GM21737 (cell line): ENCODE data around the gene SLC35A4.
"Not testable (repeated sequence)": the region's sequence is repeated elsewhere in the genome, so short reads cannot be mapped to it uniquely, and the experiment has no call there.

Experiments
- ATAC-seq: cut with Tn5 transposase; IDR thresholded peaks from one replicate; pipeline ENCODE4 v1.9.1; 2021; ENCODE audit warnings: mild to moderate bottlenecking, moderate library complexity; ENCODE audit not compliant: unreplicated experiment

Gene SLC35A4

DNA sequence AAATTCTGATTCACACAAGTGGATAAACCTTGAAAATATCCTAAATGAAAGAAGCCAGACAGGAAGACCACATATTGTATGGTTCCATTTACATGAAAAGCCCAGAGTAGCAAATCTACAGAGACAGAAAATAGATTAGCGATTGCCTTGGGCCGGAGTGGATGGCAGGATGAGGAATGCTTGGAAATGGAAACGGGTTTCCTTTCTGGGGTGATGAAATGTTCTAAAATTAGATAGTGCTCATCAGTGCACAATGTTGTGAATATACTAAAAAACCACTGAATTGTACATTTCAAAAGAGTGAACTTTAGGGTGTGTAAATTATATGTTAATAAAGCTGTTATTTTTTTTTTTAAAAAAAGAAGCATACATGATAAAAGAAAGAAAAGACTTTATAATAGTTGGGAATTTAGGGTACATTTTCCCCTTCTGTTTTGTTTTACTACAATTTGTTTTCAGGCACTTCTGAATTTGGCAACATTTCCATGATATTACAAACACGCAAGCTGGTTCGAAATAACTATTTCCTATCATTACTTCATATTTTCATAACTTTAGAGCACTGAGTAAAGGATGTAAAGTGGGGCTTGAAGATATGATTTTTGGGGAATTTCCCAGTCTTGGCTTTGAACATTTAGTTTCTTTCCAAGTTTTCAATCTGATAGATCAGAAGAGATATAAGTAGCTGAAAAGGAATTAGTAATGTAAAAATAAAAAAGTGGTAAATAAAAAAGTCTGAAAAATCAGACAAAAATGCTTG lies 23.9 kb downstream of the SLC35A4 start:
- ATAC-seq = no peak

- ATAC-seq = no peak
Observed at GRCh38 chr5:140590861-140591260, 26.2 kb downstream of the SLC35A4 start.

- no peak for ATAC-seq
Observed at GRCh38 chr5:140591747-140592372, 27.2 kb downstream of the SLC35A4 start.

GRCh38 chr5:140593070-140593469 lies 28.4 kb downstream of the SLC35A4 start:
- not testable (repeated sequence) for ATAC-seq

- no peak for ATAC-seq
Observed at GRCh38 chr5:140594169-140594568, 29.5 kb downstream of the SLC35A4 start.

- no peak for ATAC-seq
Observed at GRCh38 chr5:140595538-140596300, 31.1 kb downstream of the SLC35A4 start.

- no peak for ATAC-seq
Observed at GRCh38 chr5:140596321-140596741, 31.7 kb downstream of the SLC35A4 start.

DNA sequence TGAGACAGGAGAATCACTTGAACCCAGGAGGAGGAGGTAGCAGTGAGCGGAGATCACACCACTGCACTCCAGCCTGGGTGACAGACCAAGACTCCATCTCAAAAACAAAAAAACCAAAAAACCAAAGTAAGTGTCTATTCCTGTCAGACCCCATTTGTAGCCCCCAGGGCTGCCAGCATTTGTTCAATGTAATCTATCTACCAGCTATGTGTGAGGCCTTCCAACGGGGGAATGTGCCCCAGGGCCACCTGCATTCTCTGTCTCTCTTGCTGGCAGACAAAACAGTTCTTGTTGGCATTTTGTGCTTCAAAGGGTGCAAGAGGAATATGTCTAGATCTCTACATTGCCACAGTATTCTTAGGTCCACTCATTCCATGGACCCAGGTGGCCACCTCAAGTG lies 34.2 kb downstream of the SLC35A4 start:
- no peak for ATAC-seq

DNA sequence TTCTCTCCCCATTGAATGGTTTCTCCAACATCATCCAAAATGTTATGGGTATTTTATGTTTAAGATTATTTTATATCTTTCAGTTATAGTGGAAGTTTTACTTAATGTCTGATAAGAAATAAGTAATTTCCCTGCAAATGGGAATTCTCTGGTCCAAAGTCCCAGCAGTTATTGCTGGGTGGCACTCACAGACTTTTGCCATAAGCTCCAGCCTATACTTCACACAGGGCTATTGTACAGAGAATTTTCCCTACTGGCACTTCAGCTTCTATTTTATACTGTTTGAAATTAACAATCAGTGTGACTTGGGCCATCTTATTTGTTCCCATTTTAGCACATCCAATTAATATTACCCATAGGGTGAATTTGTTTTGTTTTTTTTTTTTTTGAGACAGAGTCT lies 35.5 kb downstream of the SLC35A4 start:
- no peak for ATAC-seq

- ATAC-seq = no peak
Observed at GRCh38 chr5:140602147-140602546, 37.5 kb downstream of the SLC35A4 start.

DNA sequence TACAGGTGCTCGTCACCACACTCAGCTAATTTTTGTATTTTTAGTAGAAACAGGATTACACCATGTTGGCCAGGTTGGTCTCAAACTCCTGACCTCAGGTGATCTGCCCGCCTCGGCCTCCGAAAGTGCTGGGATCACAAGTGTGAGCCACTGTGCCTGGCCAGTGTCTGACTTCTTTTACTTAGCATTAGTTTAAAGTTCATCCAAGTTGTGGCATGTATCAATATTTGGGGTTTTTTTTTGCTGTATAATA lies 38.7 kb downstream of the SLC35A4 start:
- not testable (repeated sequence) for ATAC-seq

- ATAC-seq = no peak
Observed at GRCh38 chr5:140603734-140604133, 39.1 kb downstream of the SLC35A4 start.

DNA sequence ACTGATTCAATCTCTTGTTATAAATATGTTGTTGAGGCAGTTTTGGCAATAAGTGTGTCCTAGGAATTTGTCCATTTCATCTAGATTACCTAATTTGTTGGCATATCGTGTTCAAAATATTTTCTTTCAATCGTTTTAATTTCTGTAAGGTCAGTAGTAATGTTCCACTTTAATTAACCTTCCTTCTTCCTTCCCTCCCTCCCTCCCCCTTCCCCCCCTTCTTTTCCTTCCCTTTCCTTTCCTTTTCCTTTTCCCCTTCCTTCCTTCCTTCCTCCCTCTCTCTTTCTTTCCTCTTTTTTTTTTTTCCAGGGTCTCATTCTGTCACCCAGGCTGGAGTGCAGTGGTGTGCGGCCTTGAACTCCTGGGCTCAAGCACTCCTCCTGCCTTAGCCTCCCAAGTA lies 41.3 kb downstream of the SLC35A4 start:
- ATAC-seq = no peak

GRCh38 chr5:140607031-140607430 lies 42.4 kb downstream of the SLC35A4 start:
- ATAC-seq = no peak

DNA sequence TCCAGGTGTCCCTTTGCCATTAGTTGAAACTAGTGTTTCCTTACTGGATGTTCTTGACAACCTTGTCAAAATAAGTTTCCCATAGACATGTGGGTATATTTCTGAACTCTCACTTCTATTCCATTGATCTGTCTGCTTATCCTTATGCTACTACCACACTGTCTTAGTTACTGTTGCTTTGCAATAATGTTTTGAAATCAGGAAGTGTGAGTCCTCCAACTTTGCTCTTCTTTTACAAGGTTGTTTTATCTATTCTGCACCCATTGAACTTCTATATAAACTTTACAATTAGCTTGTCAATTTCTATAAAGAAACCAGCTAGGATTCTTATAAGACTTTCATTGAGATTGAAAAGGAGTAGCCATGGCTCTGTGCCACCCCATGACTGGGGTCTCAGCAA lies 44.1 kb downstream of the SLC35A4 start:
- no peak for ATAC-seq

- no peak for ATAC-seq
Observed at GRCh38 chr5:140609126-140609525, 44.5 kb downstream of the SLC35A4 start.

- ATAC-seq = no peak
Observed at GRCh38 chr5:140611020-140611521, 46.4 kb downstream of the SLC35A4 start.
